Liver (tissue), 9 donors: ENCODE data around the gene ZNF555. TPM values are rescaled to one million over a fixed set of nuclear protein-coding genes. Genes with fewer than 3 reads are reported as not detected.

ENCODE experiments used
- DNase-seq: peaks from one replicate; pipeline ENCODE4 v3.0.0-alpha.2; 2017; ENCODE audit warnings: low spot score
- H3K27ac ChIP-seq, 2 donors: one replicate each; pipeline ENCODE4 v1.7.0; 2013; ENCODE audit warnings: inconsistent platforms in 2 of 2, low read length in 2 of 2, control low read depth in 1 of 2, low read depth in 1 of 2, mild to moderate bottlenecking in 1 of 2
- H3K27me3 ChIP-seq, 4 donors: one replicate each; pipeline versions ENCODE4 v1.6.1 to v1.7.0; 2013; ENCODE audit warnings: low read length in 3 of 4, inconsistent platforms in 1 of 4, mild to moderate bottlenecking in 1 of 4, moderate library complexity in 1 of 4; ENCODE audit not compliant: control insufficient read depth in 4 of 4, insufficient read depth in 4 of 4
- H3K36me3 ChIP-seq, 4 donors: one replicate each; pipeline versions ENCODE4 v1.6.1 to v1.7.0; 2013; ENCODE audit warnings: low read length in 3 of 4, mild to moderate bottlenecking in 3 of 4, low read depth in 1 of 4, moderate library complexity in 1 of 4; ENCODE audit not compliant: control insufficient read depth in 4 of 4, insufficient read depth in 3 of 4
- H3K4me1 ChIP-seq, 4 donors: one replicate each; pipeline versions ENCODE4 v1.6.1 to v1.7.0; 2013; ENCODE audit warnings: low read length in 3 of 4, mild to moderate bottlenecking in 3 of 4, moderate library complexity in 1 of 4; ENCODE audit not compliant: control insufficient read depth in 4 of 4, insufficient read depth in 4 of 4
- H3K4me3 ChIP-seq, 3 donors: one replicate each; pipeline versions ENCODE4 v1.6.1 to v1.7.0; 2013; ENCODE audit warnings: low read length in 3 of 3, control low read depth in 1 of 3, low read depth in 1 of 3, mild to moderate bottlenecking in 1 of 3
- H3K9ac ChIP-seq, 2 donors: one replicate each; pipeline ENCODE4 v1.7.0; 2013; ENCODE audit warnings: low read length in 2 of 2, mild to moderate bottlenecking in 2 of 2, moderate library complexity in 2 of 2, control low read depth in 1 of 2, low read depth in 1 of 2
- H3K9me3 ChIP-seq, 4 donors: one replicate each; pipeline versions ENCODE4 v1.6.1 to v1.7.0; 2013; ENCODE audit warnings: low read length in 3 of 4; ENCODE audit not compliant: control insufficient read depth in 4 of 4
- ATF3 ChIP-seq: IDR thresholded peaks from 2 replicates; pipeline ENCODE4 v1.6.1; 2016; ENCODE audit warnings: antibody characterized with exemption
- CTCF ChIP-seq: fragments of 150-350 bp; IDR thresholded peaks from 2 replicates; pipeline ENCODE4 v1.5.1; 2017; ENCODE audit warnings: improper control_type of control experiment, low read depth, low read length; ENCODE audit not compliant: missing input control
- EGR1 ChIP-seq, 2 donors: IDR thresholded peaks; 2 replicates each; pipeline ENCODE4 v1.6.1; 2016 to 2018; ENCODE audit warnings: antibody characterized with exemption in 2 of 2, low read depth in 2 of 2
- FOXA1 ChIP-seq: IDR thresholded peaks from 2 replicates; pipeline ENCODE4 v1.6.1; 2016; ENCODE audit warnings: antibody characterized with exemption
- FOXA2 ChIP-seq: IDR thresholded peaks from 2 replicates; pipeline ENCODE4 v1.6.1; 2016; ENCODE audit warnings: antibody characterized with exemption
- GABPA ChIP-seq, 2 donors: IDR thresholded peaks in 1 of 2; conservative IDR thresholded peaks in 1 of 2; 2 replicates each; pipeline ENCODE4 v1.6.1; 2016; ENCODE audit warnings: antibody characterized with exemption in 2 of 2, mild to moderate bottlenecking in 1 of 2, moderate library complexity in 1 of 2
- HNF4A ChIP-seq, 2 donors: conservative IDR thresholded peaks; 2 replicates each; pipeline ENCODE4 v1.6.1; 2016; ENCODE audit warnings: antibody characterized with exemption in 2 of 2, mild to moderate bottlenecking in 2 of 2
- HNF4G ChIP-seq: IDR thresholded peaks from 2 replicates; pipeline ENCODE4 v1.6.1; 2016; ENCODE audit warnings: antibody characterized with exemption
- JUND ChIP-seq, 2 donors: IDR thresholded peaks; 2 replicates each; pipeline ENCODE4 v1.6.1; 2016; ENCODE audit warnings: antibody characterized with exemption in 2 of 2
- MAX ChIP-seq: IDR thresholded peaks from 2 replicates; pipeline ENCODE4 v1.6.1; 2016; ENCODE audit warnings: antibody characterized with exemption
- NR2F2 ChIP-seq: IDR thresholded peaks from 2 replicates; pipeline ENCODE4 v1.6.1; 2016; ENCODE audit warnings: antibody characterized with exemption
- RAD21 ChIP-seq, 2 donors: IDR thresholded peaks; 2 replicates each; pipeline ENCODE4 v1.6.1; 2016; ENCODE audit warnings: antibody characterized with exemption in 2 of 2, mild to moderate bottlenecking in 2 of 2
- REST ChIP-seq: IDR thresholded peaks from 2 replicates; pipeline ENCODE4 v1.6.1; 2016; ENCODE audit warnings: antibody characterized with exemption, mild to moderate bottlenecking
- RXRA ChIP-seq, 2 donors: IDR thresholded peaks; 2 replicates each; pipeline ENCODE4 v1.6.1; 2017 to 2018; ENCODE audit warnings: antibody characterized with exemption in 2 of 2, mild to moderate bottlenecking in 1 of 2
- SP1 ChIP-seq: IDR thresholded peaks from 2 replicates; pipeline ENCODE4 v1.6.1; 2018; ENCODE audit warnings: antibody characterized with exemption, mild to moderate bottlenecking
- TAF1 ChIP-seq: conservative IDR thresholded peaks from 2 replicates; pipeline ENCODE4 v1.6.1; 2016; ENCODE audit warnings: antibody characterized with exemption, mild to moderate bottlenecking
- YY1 ChIP-seq: IDR thresholded peaks from 2 replicates; pipeline ENCODE4 v1.6.1; 2016; ENCODE audit warnings: antibody characterized with exemption, mild to moderate bottlenecking
- ZBTB33 ChIP-seq: IDR thresholded peaks from 2 replicates; pipeline ENCODE4 v1.6.1; 2016; ENCODE audit warnings: antibody characterized with exemption
- WGBS: extraction: QIAGEN DNeasy Blood & Tissue Kit; methylation state at CpG from one replicate; pipeline ENCODE4 v1.1.7; 2013; 5-methylcytosine and 5-hydroxymethylcytosine counted together
- polyA plus RNA-seq, 2 donors: library from polyadenylated mRNA; stranded (reverse) in 1 of 2; unstranded in 1 of 2; fragments of 200-250 nt in 1 of 2; fragments of >200 nt in 1 of 2; fragmentation: Nextera tagmentation in 1 of 2; extraction: Ambion mirVana in 1 of 2; gene quantifications; one replicate each; pipeline versions ENCODE4 v1.2.1 to v1.2.3, GENCODE V29; 2013 to 2015
- total RNA-seq, 2 donors: library from RNA; depleted of rRNA; stranded (reverse); fragments of >200 nt; gene quantifications; one replicate each; pipeline ENCODE4 v1.2.3, GENCODE V29; 2014
- donor health status: healthy.
- donor health status: healthy.
- donor health status: healthy.
- donor health status: healthy.
- donor health status: healthy.

Gene ZNF555
- total and polyA plus RNA-seq, 4 donors: 1.3 to 2.8 (median 2.2) TPM

- H3K36me3 ChIP-seq: peaks cover 0 to 35% (median 6%) of the 10 kb centered on the region in 4 donors
- H3K9me3 ChIP-seq: no peaks in the 10 kb centered on the region
- peaks cover 5 to 34% (median 23%) of the 10 kb centered on the region in 4 donors for H3K4me1 ChIP-seq
- no peak overlapping the region for H3K4me3 ChIP-seq
- no peak for TF ChIP-seq MAX
- no peak for TF ChIP-seq NR2F2
- TF ChIP-seq EGR1 (IDR thresholded peaks at IDR 0.05; ENCODE audit: low read depth in 2 of 2): no peak
- H3K27me3 ChIP-seq: no peaks in the 10 kb centered on the region
- no peak overlapping the region for H3K27ac ChIP-seq
- 97% methylated on average over 41 of the region's 41 CpGs for WGBS
- H3K9ac ChIP-seq: no peak overlapping the region
- DNase-seq: no peak
Observed at GRCh38 chr19:2808129-2808941, 32.9 kb upstream of the ZNF555 start.

GRCh38 chr19:2809387-2810140 lies 31.7 kb upstream of the ZNF555 start:
- no peak overlapping the region for H3K27ac ChIP-seq
- H3K36me3 ChIP-seq: peaks cover 0 to 35% (median 6%) of the 10 kb centered on the region in 4 donors
- no peaks in the 10 kb centered on the region for H3K27me3 ChIP-seq
- DNase-seq: no peak
- no peaks in the 10 kb centered on the region for H3K9me3 ChIP-seq
- WGBS: 96% methylated on average over 37 of the region's 37 CpGs
- H3K4me3 ChIP-seq: no peak overlapping the region
- peaks cover 5 to 34% (median 23%) of the 10 kb centered on the region in 4 donors for H3K4me1 ChIP-seq
- H3K9ac ChIP-seq: no peak overlapping the region
- TF ChIP-seq HNF4A (conservative IDR thresholded peaks at IDR 0.05) (no peak), TAF1 (no peak), RAD21 (IDR thresholded peaks at IDR 0.05) (no peak), REST (no peak), EGR1 (IDR thresholded peaks at IDR 0.05; ENCODE audit: low read depth in 2 of 2) (no peak), NR2F2 (no peak), ATF3 (no peak), SP1 (no peak), FOXA1 (no peak), ZBTB33 (no peak), CTCF (no peak), RXRA (IDR thresholded peaks at IDR 0.05) (no peak), YY1 (no peak), MAX (no peak), JUND (IDR thresholded peaks at IDR 0.05) (no peak), HNF4G (no peak), FOXA2 (no peak), GABPA (IDR thresholded peaks at IDR 0.05 in 1 of 2, conservative IDR thresholded peaks at IDR 0.05 in 1 of 2) (no peak)
